DMS 273 treated with DMSO at 0.1 percent for 48 hours (cell line): ENCODE results near the gene RCSD1.

Experiments used
- DNase-seq: peaks from one replicate; lab custom pipeline; 2025; lab: John Stamatoyannopoulos, UW

The RCSD1 gene

GRCh38 chr1:167618366-167618765, 11.7 kb upstream of the RCSD1 start:
- DNase-seq, result no peak

GRCh38 chr1:167618789-167619188, 11.2 kb upstream of the RCSD1 start:
- no peak for DNase-seq

GRCh38 chr1:167620002-167620401, 10.0 kb upstream of the RCSD1 start:
- DNase-seq, result no peak

GRCh38 chr1:167621780-167622313, 8.2 kb upstream of the RCSD1 start:
- no peak for DNase-seq

GRCh38 chr1:167623951-167624350, 6.1 kb upstream of the RCSD1 start:
- no peak for DNase-seq

GRCh38 chr1:167625040-167625823, 4.8 kb upstream of the RCSD1 start:
- DNase-seq, result no peak

- DNase-seq, result no peak
Measured at GRCh38 chr1:167627615-167627864, 2.5 kb upstream of the RCSD1 start.

- no peak for DNase-seq
Measured at GRCh38 chr1:167627865-167628641, 2.0 kb upstream of the RCSD1 start.

GRCh38 chr1:167628741-167629515, 1.1 kb upstream of the RCSD1 start:
- DNase-seq, result no peak

GRCh38 chr1:167630568-167631385, 745 bp downstream of the RCSD1 start:
- DNase-seq, result no peak

GRCh38 chr1:167631386-167631935, 1.4 kb downstream of the RCSD1 start:
- DNase-seq, result no peak

GRCh38 chr1:167631936-167632614, 2.0 kb downstream of the RCSD1 start:
- no peak for DNase-seq

GRCh38 chr1:167633258-167633944, 3.4 kb downstream of the RCSD1 start:
- no peak for DNase-seq

GRCh38 chr1:167634435-167634834, 4.4 kb downstream of the RCSD1 start:
- DNase-seq, result no peak

- DNase-seq, result no peak
Measured at GRCh38 chr1:167635156-167635648, 5.2 kb downstream of the RCSD1 start.

GRCh38 chr1:167635941-167636340, 5.9 kb downstream of the RCSD1 start:
- DNase-seq, result no peak

- DNase-seq, result no peak
Measured at GRCh38 chr1:167638064-167638463, 8.0 kb downstream of the RCSD1 start.

GRCh38 chr1:167640051-167640450, 10.0 kb downstream of the RCSD1 start:
- no peak for DNase-seq

- no peak for DNase-seq
Measured at GRCh38 chr1:167641786-167642500, 11.9 kb downstream of the RCSD1 start.

GRCh38 chr1:167642501-167642826, 12.4 kb downstream of the RCSD1 start:
- DNase-seq, result no peak
